Adrenal gland (tissue), 12 donors: ENCODE results near the gene SF3A1. TPM values are rescaled to one million over a fixed set of nuclear protein-coding genes. Genes with fewer than 3 reads are reported as not detected.

Source experiments
- DNase-seq, 7 donors: peaks; one replicate each; pipeline ENCODE4 v3.0.0-alpha.2; 2019 to 2020
- H3K27ac ChIP-seq, 5 donors: fragments of 200-600 bp; sonication (generic) in 4 of 5; 1 replicate in 3 of 5; 2 replicates in 2 of 5; pipeline versions ENCODE4 v1.5.1 to v1.8.0; 2016 to 2020; ENCODE audit warnings: mild to moderate bottlenecking in 1 of 5
- H3K27me3 ChIP-seq: fragments of 200-600 bp; 2 replicates; pipeline ENCODE4 v1.8.0; 2021
- H3K36me3 ChIP-seq, 2 donors: fragments of 200-600 bp; replicated peaks in 1 of 2; 1 replicate in 1 of 2; 2 replicates in 1 of 2; pipeline versions ENCODE4 v1.5.1 to v1.8.0; 2018 to 2022
- H3K4me1 ChIP-seq, 2 donors: fragments of 200-600 bp; replicated peaks in 1 of 2; 1 replicate in 1 of 2; 2 replicates in 1 of 2; pipeline versions ENCODE4 v1.5.1 to v1.8.0; 2018 to 2021
- H3K4me3 ChIP-seq, 4 donors: fragments of 200-600 bp; sonication (generic) in 3 of 4; one replicate each; pipeline ENCODE4 v1.5.1; 2016 to 2018
- H3K9me3 ChIP-seq, 3 donors: fragments of 200-600 bp; sonication (generic) in 1 of 3; replicated peaks in 1 of 3; 1 replicate in 2 of 3; 2 replicates in 1 of 3; pipeline versions ENCODE4 v1.5.1 to v1.8.0; 2016 to 2021
- POLR2A ChIP-seq, 2 donors: fragments of 450-650 bp; IDR thresholded peaks; one replicate each; pipeline ENCODE4 v1.6.1; 2017; ENCODE audit warnings: antibody characterized with exemption in 2 of 2, mild to moderate bottlenecking in 2 of 2, moderate library complexity in 1 of 2
- WGBS, 4 donors: extraction: QIAGEN DNeasy Blood & Tissue Kit in 2 of 4; methylation state at CpG; one replicate each; pipeline versions ENCODE4 v1.1.5 to v1.1.7; 2013 to 2017; 5-methylcytosine and 5-hydroxymethylcytosine counted together
- intact Hi-C, 2 donors: fragments of 100-400 bp; cut with DNase I; formaldehyde crosslinking; loops; one replicate each; pipeline versions ENCODE4 v1.14.1 to v1.15.0; 2022 to 2023
- polyA plus RNA-seq, 3 donors: library from polyadenylated mRNA; stranded (reverse); fragments of 200-250 nt in 2 of 3; fragments of 350-450 nt in 1 of 3; fragmentation: Illumina TruSeq in 1 of 3; extraction: RNeasy Lipid Tissue Mini Kit (QIAGEN cat#74804) in 1 of 3; gene quantifications; one replicate each; pipeline ENCODE4 v1.2.3, GENCODE V29; 2013 to 2014
- total RNA-seq, 9 donors: library from RNA; depleted of rRNA in 4 of 9; stranded (reverse); fragments of >200 nt in 4 of 9; fragments of 120-200 nt in 1 of 9; fragmentation: NEBNext Ultra II Directional in 1 of 9; extraction: Animal tissue kit (Norgen Biotek cat#: 25700) in 1 of 9; gene quantifications; one replicate each; pipeline versions ENCODE4 v1.1.0 to v1.2.4, GENCODE V29; 2013 to 2023
- TF ChIP-seq, protein P1 (sequence below), 6 experiments: fragments of 450-650 bp in 4 of 6; fragments of 200-600 bp in 2 of 6; sonication (generic) in 1 of 6; IDR thresholded peaks; 1 replicate in 5 of 6; 2 replicates in 1 of 6; pipeline versions ENCODE4 v1.5.1 to v1.8.0; 2016 to 2021; ENCODE audit warnings: antibody characterized with exemption in 6 of 6, mild to moderate bottlenecking in 2 of 6, moderate library complexity in 1 of 6
- donor health status: healthy with polysubstance abuse.
- donor health status: Bipolar disorder and iron deficiency.
- donor health status: DM: yes; HTN: yes; CAD: no.
- donor health status: DM: no; HTN: no; CAD: no.
- donor health status: DM: no; HTN: no; CAD: no.
- donor health status: DM: yes; HTN: yes; CAD: no.

The SF3A1 gene
- total and polyA plus RNA-seq, 12 donors: 15.7 to 212 (median 107) TPM

DNA sequence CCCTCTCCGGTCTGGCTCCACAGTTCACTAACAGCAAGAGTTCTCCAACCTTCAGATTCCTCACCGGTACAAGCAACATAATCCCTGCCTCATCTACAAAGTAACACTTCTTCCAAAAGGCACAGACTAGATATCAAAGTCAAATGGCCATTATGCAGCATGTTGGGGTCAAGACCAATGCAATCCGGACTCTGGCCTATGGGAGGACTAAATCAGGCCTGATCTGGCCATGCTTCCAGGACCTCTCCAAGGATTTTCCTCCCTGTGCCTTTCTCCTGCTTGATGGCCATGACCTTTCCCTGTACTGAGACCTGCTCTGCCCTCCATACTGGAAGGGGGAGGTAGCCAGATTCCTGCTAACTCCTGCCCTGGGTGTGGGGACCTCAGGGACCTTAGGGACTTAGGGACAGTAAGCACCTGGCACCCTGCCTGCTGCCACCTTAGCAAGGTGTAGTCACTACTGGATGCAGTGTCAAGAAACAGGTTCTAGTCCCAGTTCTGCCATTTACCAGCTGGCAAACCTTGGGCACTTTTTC, 36.6 kb downstream of the SF3A1 start:
- Histone ChIP-seq H3K4me3 (no peak overlapping the region), H3K9me3 (no peaks in the 10 kb centered on the region), H3K36me3 (no peaks in the 10 kb centered on the region), H3K4me1 (peaks cover 47 to 100% of the 10 kb centered on the region in 2 donors), H3K27ac (peak overlapping the region in 2 of 5 donors; percentile 12 to 86), H3K27me3 (no peaks in the 10 kb centered on the region)
- WGBS, 4 donors: 62 to 77% (median 74%) methylated on average over 3 of the region's 3 CpGs
- DNase-seq: no peak
- TF ChIP-seq POLR2A (IDR thresholded peaks at IDR 0.05): no peak
- TF ChIP-seq, protein P1, sequence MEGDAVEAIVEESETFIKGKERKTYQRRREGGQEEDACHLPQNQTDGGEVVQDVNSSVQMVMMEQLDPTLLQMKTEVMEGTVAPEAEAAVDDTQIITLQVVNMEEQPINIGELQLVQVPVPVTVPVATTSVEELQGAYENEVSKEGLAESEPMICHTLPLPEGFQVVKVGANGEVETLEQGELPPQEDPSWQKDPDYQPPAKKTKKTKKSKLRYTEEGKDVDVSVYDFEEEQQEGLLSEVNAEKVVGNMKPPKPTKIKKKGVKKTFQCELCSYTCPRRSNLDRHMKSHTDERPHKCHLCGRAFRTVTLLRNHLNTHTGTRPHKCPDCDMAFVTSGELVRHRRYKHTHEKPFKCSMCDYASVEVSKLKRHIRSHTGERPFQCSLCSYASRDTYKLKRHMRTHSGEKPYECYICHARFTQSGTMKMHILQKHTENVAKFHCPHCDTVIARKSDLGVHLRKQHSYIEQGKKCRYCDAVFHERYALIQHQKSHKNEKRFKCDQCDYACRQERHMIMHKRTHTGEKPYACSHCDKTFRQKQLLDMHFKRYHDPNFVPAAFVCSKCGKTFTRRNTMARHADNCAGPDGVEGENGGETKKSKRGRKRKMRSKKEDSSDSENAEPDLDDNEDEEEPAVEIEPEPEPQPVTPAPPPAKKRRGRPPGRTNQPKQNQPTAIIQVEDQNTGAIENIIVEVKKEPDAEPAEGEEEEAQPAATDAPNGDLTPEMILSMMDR (IDR thresholded peaks at IDR 0.05): no peak
- intact Hi-C loops: no loop called here

GRCh38 chr22:30318799-30319419, 37.8 kb downstream of the SF3A1 start:
- H3K27me3 ChIP-seq: no peaks in the 10 kb centered on the region
- no peak overlapping the region for H3K4me3 ChIP-seq
- WGBS, 4 donors: 56 to 74% (median 66%) methylated on average over 7 of the region's 7 CpGs
- peak overlapping the region in 3 of 5 donors; percentile 7 to 86 (median 78) for H3K27ac ChIP-seq
- intact Hi-C loops: no loop called here
- H3K4me1 ChIP-seq: peaks cover 43 to 100% of the 10 kb centered on the region in 2 donors
- peak in 1 of 7 donors; percentile 47 for DNase-seq
- no peaks in the 10 kb centered on the region for H3K36me3 ChIP-seq
- TF ChIP-seq, protein P1 (IDR thresholded peaks at IDR 0.05): peak in 1 of 6 experiments; percentile 8
- TF ChIP-seq POLR2A (IDR thresholded peaks at IDR 0.05): no peak
- H3K9me3 ChIP-seq: no peaks in the 10 kb centered on the region

- no peak overlapping the region for H3K4me3 ChIP-seq
- TF ChIP-seq POLR2A (IDR thresholded peaks at IDR 0.05): no peak
- TF ChIP-seq, protein P1 (IDR thresholded peaks at IDR 0.05): no peak
- no peaks in the 10 kb centered on the region for H3K27me3 ChIP-seq
- peak overlapping the region; percentile 6 to 86 (median 53) for H3K27ac ChIP-seq
- H3K4me1 ChIP-seq: peaks cover 40 to 95% of the 10 kb centered on the region in 2 donors
- intact Hi-C loops: no loop called here
- H3K36me3 ChIP-seq: no peaks in the 10 kb centered on the region
- no peak for DNase-seq
- 83 to 100% (median 97%) methylated on average over 1 of the region's 1 CpG for whole genome bisulfite sequencing, 4 donors
- no peaks in the 10 kb centered on the region for H3K9me3 ChIP-seq
Measured at GRCh38 chr22:30317778-30318177, 38.9 kb downstream of the SF3A1 start.

GRCh38 chr22:30315962-30316576, 40.6 kb downstream of the SF3A1 start:
- intact Hi-C loops: no loop called here
- Histone ChIP-seq H3K27ac (peak overlapping the region in 4 of 5 donors; percentile 1 to 86 (median 66)), H3K9me3 (no peaks in the 10 kb centered on the region)

More at GRCh38 chr22:30315962-30316576, 40.6 kb downstream of the SF3A1 start:
- no peak for TF ChIP-seq POLR2A (IDR thresholded peaks at IDR 0.05)
- TF ChIP-seq, protein P1 (IDR thresholded peaks at IDR 0.05): no peak
- DNase-seq: no peak
- no peaks in the 10 kb centered on the region for H3K36me3 ChIP-seq
- H3K27me3 ChIP-seq: no peaks in the 10 kb centered on the region
- no peak overlapping the region for H3K4me3 ChIP-seq
- 70 to 80% (median 73%) methylated on average over 2 of the region's 2 CpGs for WGBS, 4 donors
- H3K4me1 ChIP-seq: peaks cover 56 to 95% of the 10 kb centered on the region in 2 donors
